A673 (cell line): Measurements from ENCODE around the gene SHC3. TPM values are rescaled to one million over a fixed set of nuclear protein-coding genes. Genes with fewer than 3 reads are reported as not detected.

Experiments
- BruUV-seq: library from RNA; stranded (reverse); fragments of 400-500 nt; replicated peaks from 2 replicates; lab custom pipeline; 2021; lab: Mats Ljungman, UMichigan
- CTCF ChIA-PET: fragments of 300-600 bp; sonication (Branson Sonifier 250); formaldehyde crosslinking; loops from one replicate; lab custom pipeline; 2022; ENCODE audit warnings: antibody characterized with exemption; lab: Charles Lee
- POLR2A ChIA-PET: fragments of 300-600 bp; sonication (Branson Sonifier 250); formaldehyde crosslinking; loops from one replicate; lab custom pipeline; 2022; ENCODE audit warnings: antibody characterized with exemption; ENCODE audit not compliant: low non-redundant PET; lab: Charles Lee
- DNase-seq: peaks from one replicate; pipeline ENCODE4 v3.0.0-alpha.2; 2015; ENCODE audit warnings: low spot score
- H3K27ac ChIP-seq: fragments of 200-600 bp; sonication (generic); 2 replicates; pipeline ENCODE4 v1.5.1; 2016; ENCODE audit warnings: mixed run types, low read depth, mild to moderate bottlenecking, mixed read lengths, antibody characterized with exemption, low read length; ENCODE audit not compliant: poor library complexity, severe bottlenecking
- H3K27me3 ChIP-seq: fragments of 200-600 bp; sonication (generic); replicated peaks from 2 replicates; pipeline ENCODE4 v1.6.1; 2017; ENCODE audit warnings: mixed run types, low read depth, mild to moderate bottlenecking, mixed read lengths, antibody characterized with exemption, low read length; ENCODE audit not compliant: insufficient read depth, poor library complexity
- H3K36me3 ChIP-seq: fragments of 200-600 bp; sonication (generic); 2 replicates; pipeline ENCODE4 v1.6.1; 2016; ENCODE audit warnings: mixed run types, mild to moderate bottlenecking, mixed read lengths, antibody characterized with exemption, low read length; ENCODE audit not compliant: insufficient read depth, poor library complexity, severe bottlenecking
- H3K4me1 ChIP-seq: fragments of 200-600 bp; sonication (generic); 2 replicates; pipeline ENCODE4 v1.6.1; 2017; ENCODE audit warnings: mixed run types, mild to moderate bottlenecking, mixed read lengths, antibody characterized with exemption, low read length; ENCODE audit not compliant: insufficient read depth, poor library complexity, severe bottlenecking
- H3K4me3 ChIP-seq: fragments of 200-600 bp; sonication (generic); 2 replicates; pipeline ENCODE4 v1.5.1; 2016; ENCODE audit warnings: low read depth, mixed run types, mild to moderate bottlenecking, mixed read lengths, low read length; ENCODE audit not compliant: poor library complexity, severe bottlenecking
- H3K9me3 ChIP-seq: fragments of 200-600 bp; sonication (generic); 2 replicates; pipeline ENCODE4 v1.6.1; 2016; ENCODE audit warnings: mixed run types, low read depth, mild to moderate bottlenecking, mixed read lengths, antibody characterized with exemption, low read length; ENCODE audit not compliant: poor library complexity, severe bottlenecking
- CTCF ChIP-seq: fragments of 300-800, 200-600 bp; sonication (generic); conservative IDR thresholded peaks from 2 replicates; pipeline ENCODE4 v1.5.1; 2017; ENCODE audit warnings: low read depth, mild to moderate bottlenecking, antibody characterized with exemption, low read length, moderate library complexity, mixed read lengths
- EZH2 ChIP-seq: fragments of 200-600 bp; sonication (generic); IDR thresholded peaks from 2 replicates; pipeline ENCODE4 v1.6.1; 2017; ENCODE audit warnings: borderline replicate concordance, low read depth, mild to moderate bottlenecking, mixed read lengths, antibody characterized with exemption, low read length; ENCODE audit not compliant: poor library complexity, severe bottlenecking
- intact Hi-C: fragments of 100-400 bp; cut with micrococcal nuclease; formaldehyde crosslinking; loops from one replicate; pipeline ENCODE4 v1.10.0; 2022; ENCODE audit not compliant: unreplicated experiment
- total RNA-seq: library from RNA; stranded (reverse); gene quantifications from 2 replicates; pipeline ENCODE4 v1.2.3, GENCODE V29; 2021

The SHC3 gene
- total RNA-seq, 1 experiment from 2014 or later, result 6.6 TPM

GRCh38 chr9:88986776-88987175, 191.8 kb downstream of the SHC3 start:
- H3K27ac ChIP-seq, result no peak overlapping the region
- no peak for DNase-seq
- H3K4me3 ChIP-seq, result no peak overlapping the region
- no peaks in the 10 kb centered on the region for H3K9me3 ChIP-seq
- peaks cover 30% of the 10 kb centered on the region for H3K4me1 ChIP-seq
- CTCF ChIA-PET, result no interaction called here
- no TSS peak for BruUV-seq
- H3K36me3 ChIP-seq, result no peaks in the 10 kb centered on the region
- TF ChIP-seq EZH2 (no peak), CTCF (no peak)
- intact Hi-C loops, result no loop called here
- no peaks in the 10 kb centered on the region for H3K27me3 ChIP-seq
- POLR2A ChIA-PET, result no interaction called here

DNA sequence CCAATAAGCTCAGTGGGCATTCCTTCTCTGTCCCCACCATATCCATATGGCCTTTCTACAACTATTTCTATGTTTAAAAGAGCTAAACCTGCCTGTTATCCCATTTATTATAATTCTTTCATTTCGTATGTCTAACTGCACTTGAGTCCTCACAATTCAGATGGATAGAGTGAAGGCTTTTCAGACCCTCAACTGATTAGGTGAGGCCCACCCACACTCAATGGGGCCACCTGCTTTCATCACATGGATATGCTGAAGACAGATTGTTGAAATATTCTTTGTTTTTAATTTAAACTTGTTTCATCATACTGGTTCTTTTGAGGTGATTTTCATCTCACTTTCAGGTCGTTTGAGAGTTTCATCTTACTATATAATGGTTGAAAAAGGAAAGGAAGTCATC, 193.0 kb downstream of the SHC3 start:
- Histone ChIP-seq H3K4me1 (peaks cover 26% of the 10 kb centered on the region), H3K27ac (no peak overlapping the region), H3K36me3 (no peaks in the 10 kb centered on the region), H3K27me3 (no peaks in the 10 kb centered on the region), H3K9me3 (no peaks in the 10 kb centered on the region), H3K4me3 (no peak overlapping the region)
- no peak for DNase-seq
- no TSS peak for BruUV-seq
- intact Hi-C loops, result no loop called here
- CTCF ChIA-PET, result no interaction called here
- TF ChIP-seq CTCF (no peak), EZH2 (no peak)
- POLR2A ChIA-PET, result no interaction called here

DNA sequence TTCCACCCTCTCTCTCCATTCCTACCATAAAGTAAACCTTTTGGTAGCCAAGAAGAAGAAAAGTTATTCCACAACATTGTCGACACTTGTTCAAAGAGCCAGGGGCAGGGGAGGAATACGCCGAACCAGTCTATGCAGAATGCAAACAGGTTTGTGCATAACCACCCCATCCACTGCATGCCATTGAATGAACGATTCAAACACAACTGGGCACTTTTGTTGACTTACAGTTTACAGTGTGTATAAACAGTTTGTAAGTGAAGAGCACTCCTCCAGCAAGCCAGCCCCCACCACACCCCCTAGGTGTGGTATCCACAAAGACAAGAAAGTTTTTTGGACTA, 194.1 kb downstream of the SHC3 start:
- Histone ChIP-seq H3K4me3 (no peak overlapping the region), H3K27me3 (no peaks in the 10 kb centered on the region), H3K9me3 (no peaks in the 10 kb centered on the region), H3K36me3 (no peaks in the 10 kb centered on the region), H3K27ac (no peak overlapping the region), H3K4me1 (peaks cover 16% of the 10 kb centered on the region)
- intact Hi-C loops, result no loop called here
- TF ChIP-seq EZH2, result no peak
- TF ChIP-seq CTCF, result no peak
- ChIA-PET POLR2A (no interaction called here), CTCF (no interaction called here)
- no peak for DNase-seq
- no TSS peak for BruUV-seq
